ENCODE data around the gene DLGAP3. TPM values are rescaled to one million over a fixed set of nuclear protein-coding genes. Genes with fewer than 3 reads are reported as not detected.
"Not testable (repeated sequence)": the region's sequence is repeated elsewhere in the genome, so short reads cannot be mapped to it uniquely, and the experiment has no call there.

The DLGAP3 gene
- total RNA-seq, 2 experiments from 2014 or later, result 0.50 to 0.66 TPM

GRCh38 chr1:34950428-34950827 is 21.0 kb upstream of the DLGAP3 start:
- peaks cover 1% of the 10 kb centered on the region for H3K36me3 Mint-ChIP-seq
- peaks cover 3% of the 10 kb centered on the region for H3K9me3 Mint-ChIP-seq (ENCODE audit: low read depth)
- ATAC-seq, result no peak
- no peak for DNase-seq
- no peak overlapping the region for H3K4me3 Mint-ChIP-seq
- H3K27ac Mint-ChIP-seq, result no peak overlapping the region
- CTCF ChIA-PET, result no interaction called here
- H3K27me3 Mint-ChIP-seq, result peaks cover 13% of the 10 kb centered on the region
- H3K4me1 Mint-ChIP-seq, result peaks cover 7% of the 10 kb centered on the region

DNA sequence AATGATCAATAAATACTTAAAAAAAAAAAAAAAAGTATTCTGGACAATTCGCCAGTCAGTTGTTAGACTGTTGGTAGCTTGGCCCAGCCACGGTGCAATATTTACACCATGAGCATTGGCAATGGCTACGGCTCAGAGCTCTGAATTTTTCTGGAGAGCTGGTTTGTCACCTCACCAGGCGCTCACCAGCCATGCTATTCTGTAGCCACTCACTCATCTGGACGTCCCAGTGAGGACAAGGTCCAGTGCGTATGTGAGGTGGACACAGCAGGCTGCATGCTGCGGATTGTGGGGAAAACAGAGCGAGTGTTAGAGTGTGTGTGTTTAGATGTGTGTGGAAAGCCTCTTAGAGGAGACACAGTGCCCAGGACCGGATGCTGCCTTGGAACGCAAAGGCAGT is 19.3 kb upstream of the DLGAP3 start:
- H3K36me3 Mint-ChIP-seq; CTCF ChIA-PET; H3K27ac Mint-ChIP-seq; H3K4me3 Mint-ChIP-seq; DNase-seq; H3K9me3 Mint-ChIP-seq (ENCODE audit: low read depth); ATAC-seq; H3K4me1 Mint-ChIP-seq: not testable (repeated sequence)
- H3K27me3 Mint-ChIP-seq, result peaks cover 16% of the 10 kb centered on the region

- ATAC-seq, CTCF ChIA-PET, H3K4me3 Mint-ChIP-seq: not testable (repeated sequence)
Measured at GRCh38 chr1:34947641-34948314, 18.3 kb upstream of the DLGAP3 start.

GRCh38 chr1:34946211-34946610 is 16.8 kb upstream of the DLGAP3 start:
- Mint-ChIP-seq H3K27me3 (peaks cover 23% of the 10 kb centered on the region), H3K4me3 (no peak overlapping the region), H3K36me3 (no peaks in the 10 kb centered on the region), H3K9me3 (ENCODE audit: low read depth) (peaks cover 3% of the 10 kb centered on the region), H3K27ac (no peak overlapping the region), H3K4me1 (no peaks in the 10 kb centered on the region)
- DNase-seq, result no peak
- CTCF ChIA-PET, result interaction anchor here (0.8 kb wide), 1 partner anchor 9 kb away, joined by 3 read pairs; no protein-coding TSS in a partner anchor
- ATAC-seq, result no peak

More at GRCh38 chr1:34947641-34948314, 18.3 kb upstream of the DLGAP3 start:
- H3K27me3 Mint-ChIP-seq, result peaks cover 19% of the 10 kb centered on the region
- H3K9me3 Mint-ChIP-seq (ENCODE audit: low read depth); H3K36me3 Mint-ChIP-seq; H3K27ac Mint-ChIP-seq; H3K4me1 Mint-ChIP-seq; DNase-seq: not testable (repeated sequence)

DNA sequence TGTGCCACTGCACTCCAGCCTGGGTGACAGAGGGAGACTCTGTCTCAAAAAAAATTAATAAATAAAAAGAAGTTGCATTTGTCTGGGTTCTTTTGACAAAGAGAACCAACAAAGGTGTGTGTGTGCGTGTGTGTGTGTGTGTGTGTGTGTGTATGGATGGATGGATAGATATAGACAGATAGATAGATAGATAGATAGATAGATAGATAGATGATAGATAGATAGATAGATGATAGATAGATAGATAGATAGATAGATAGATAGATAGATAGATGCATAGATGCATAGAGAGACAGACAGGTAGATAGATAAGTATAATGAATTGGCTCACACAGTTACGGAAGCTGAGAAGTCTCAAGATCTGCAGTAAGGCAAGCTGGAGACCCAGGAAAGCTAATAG is 12.3 kb upstream of the DLGAP3 start:
- peaks cover 35% of the 10 kb centered on the region for H3K27me3 Mint-ChIP-seq
- CTCF ChIA-PET; H3K4me3 Mint-ChIP-seq; DNase-seq; ATAC-seq; H3K9me3 Mint-ChIP-seq (ENCODE audit: low read depth); H3K27ac Mint-ChIP-seq; H3K36me3 Mint-ChIP-seq; H3K4me1 Mint-ChIP-seq: not testable (repeated sequence)

DNA sequence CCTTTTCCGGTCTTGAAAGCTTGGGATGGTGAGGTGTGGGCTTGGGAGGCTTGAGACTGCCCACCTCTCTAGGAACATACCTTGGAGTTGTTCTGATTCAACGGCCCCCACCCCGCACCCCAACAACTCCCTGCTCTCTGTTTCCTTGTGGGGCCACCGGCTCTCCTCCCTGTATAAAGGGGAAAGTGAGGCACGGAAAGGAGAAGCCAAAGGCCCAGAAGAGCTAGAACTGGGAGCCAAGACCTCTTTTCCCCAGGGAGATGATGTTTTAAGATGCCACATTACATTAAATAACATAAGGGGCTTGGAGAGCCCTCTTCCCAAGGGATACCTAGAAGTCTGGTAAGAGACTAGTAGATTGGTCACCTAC is 1.2 kb upstream of the DLGAP3 start:
- ATAC-seq, result no peak
- Mint-ChIP-seq H3K4me3 (no peak overlapping the region), H3K9me3 (ENCODE audit: low read depth) (no peaks in the 10 kb centered on the region), H3K36me3 (no peaks in the 10 kb centered on the region), H3K27me3 (peaks cover 62% of the 10 kb centered on the region), H3K4me1 (peaks cover 5% of the 10 kb centered on the region), H3K27ac (no peak overlapping the region)
- CTCF ChIA-PET, result no interaction called here
- DNase-seq, result no peak

- Mint-ChIP-seq H3K9me3 (ENCODE audit: low read depth) (no peaks in the 10 kb centered on the region), H3K36me3 (no peaks in the 10 kb centered on the region), H3K27ac (no peak overlapping the region), H3K27me3 (peaks cover 64% of the 10 kb centered on the region), H3K4me3 (no peak overlapping the region), H3K4me1 (peaks cover 5% of the 10 kb centered on the region)
- CTCF ChIA-PET, result no interaction called here
- ATAC-seq (no peak), DNase-seq (no peak)
Measured at GRCh38 chr1:34929853-34930701, 627 bp upstream of the DLGAP3 start.

GRCh38 chr1:34928699-34929496 is 552 bp downstream of the DLGAP3 start:
- peak overlapping the region; percentile 39 for H3K4me3 Mint-ChIP-seq
- peaks cover 75% of the 10 kb centered on the region for H3K27me3 Mint-ChIP-seq
- ATAC-seq (peak; percentile 31), DNase-seq (no peak)
- no peaks in the 10 kb centered on the region for H3K9me3 Mint-ChIP-seq (ENCODE audit: low read depth)
- H3K27ac Mint-ChIP-seq, result no peak overlapping the region
- H3K36me3 Mint-ChIP-seq, result no peaks in the 10 kb centered on the region
- H3K4me1 Mint-ChIP-seq, result peaks cover 5% of the 10 kb centered on the region
- CTCF ChIA-PET, result no interaction called here

DNA sequence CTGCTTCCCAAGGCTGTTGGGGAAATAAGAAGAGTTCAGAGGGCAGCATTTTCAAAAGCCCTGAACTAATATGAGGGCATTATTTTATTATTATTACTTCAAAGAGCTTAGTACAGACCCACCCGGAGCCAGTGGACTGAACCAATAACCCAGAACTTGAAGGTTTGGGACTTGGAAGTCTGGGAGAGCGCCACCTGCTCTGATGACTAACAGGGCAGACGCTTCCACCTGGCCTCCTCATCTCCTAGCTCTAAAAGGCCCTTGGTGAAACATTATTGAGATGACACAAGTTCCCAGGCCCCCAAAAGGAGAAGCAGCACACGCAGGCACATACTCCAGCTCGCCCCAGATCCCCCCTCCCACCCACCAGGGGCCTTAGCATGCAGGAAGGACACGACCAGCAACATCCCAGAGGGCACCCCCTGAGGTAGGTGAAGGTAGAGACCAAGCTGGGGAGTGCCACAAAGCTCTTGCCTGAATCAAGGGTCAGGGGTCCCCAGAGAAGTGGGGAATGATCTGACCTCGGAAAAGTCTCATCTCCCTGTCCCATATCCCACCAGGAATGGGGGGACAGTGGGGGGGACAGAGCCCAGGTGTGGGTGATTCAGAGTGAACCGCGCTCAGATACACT is 1.3 kb downstream of the DLGAP3 start:
- Mint-ChIP-seq H3K4me3 (no peak overlapping the region), H3K9me3 (ENCODE audit: low read depth) (no peaks in the 10 kb centered on the region), H3K4me1 (peaks cover 5% of the 10 kb centered on the region), H3K27me3 (peaks cover 78% of the 10 kb centered on the region), H3K27ac (no peak overlapping the region), H3K36me3 (no peaks in the 10 kb centered on the region)
- DNase-seq (peak; percentile 27), ATAC-seq (no peak)
- CTCF ChIA-PET, result no interaction called here

- CTCF ChIA-PET, result no interaction called here
- no peak overlapping the region for H3K4me3 Mint-ChIP-seq
- no peak for ATAC-seq
Measured at GRCh38 chr1:34927316-34927715, 2.1 kb downstream of the DLGAP3 start.

DNA sequence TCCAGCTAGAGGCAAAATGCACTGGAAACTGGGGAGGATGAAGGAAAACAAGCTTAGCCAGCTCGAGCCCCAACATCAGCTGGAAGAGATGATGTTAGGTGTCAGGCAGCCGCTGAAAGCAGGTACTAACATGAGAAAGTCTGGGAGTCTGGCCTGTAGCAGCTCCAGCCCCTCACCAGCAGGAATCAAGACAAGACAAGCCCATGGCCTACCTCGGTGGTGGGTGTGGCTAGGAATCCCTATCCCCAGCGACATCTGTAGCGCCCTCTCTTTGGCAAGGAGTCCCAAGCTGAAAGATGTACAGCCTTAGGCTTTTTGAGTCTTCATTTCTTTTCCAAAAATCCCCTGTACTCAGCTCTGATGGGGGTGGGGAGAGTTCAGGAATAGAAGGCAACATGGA is 2.6 kb downstream of the DLGAP3 start:
- peaks cover 76% of the 10 kb centered on the region for H3K27me3 Mint-ChIP-seq

More at GRCh38 chr1:34927316-34927715, 2.1 kb downstream of the DLGAP3 start:
- Mint-ChIP-seq H3K27me3 (peaks cover 79% of the 10 kb centered on the region), H3K36me3 (no peaks in the 10 kb centered on the region), H3K4me1 (peaks cover 5% of the 10 kb centered on the region), H3K27ac (no peak overlapping the region), H3K9me3 (ENCODE audit: low read depth) (no peaks in the 10 kb centered on the region)
- peak; percentile 28 for DNase-seq

DNA sequence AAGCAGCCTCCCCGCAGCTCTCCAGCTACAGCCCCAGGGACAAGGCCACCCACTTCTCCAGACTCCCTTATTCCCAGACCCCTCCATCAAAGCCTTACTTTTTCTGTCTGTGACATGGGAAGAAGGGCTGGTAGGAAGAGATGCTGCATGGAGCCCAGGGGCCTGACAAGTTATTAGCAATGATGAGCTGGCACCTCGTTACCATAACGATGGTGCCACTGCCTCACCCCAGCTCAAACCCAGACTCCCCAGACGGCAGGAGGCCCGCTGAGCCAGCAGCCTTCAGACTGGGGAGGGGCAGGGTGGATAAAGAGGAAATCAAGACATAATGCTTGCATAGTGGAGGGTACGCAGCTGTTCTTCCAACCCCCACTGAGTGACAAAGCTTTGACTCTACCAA is 3.3 kb downstream of the DLGAP3 start:
- Mint-ChIP-seq H3K27me3 (peaks cover 75% of the 10 kb centered on the region), H3K4me1 (peaks cover 5% of the 10 kb centered on the region), H3K27ac (no peak overlapping the region), H3K9me3 (ENCODE audit: low read depth) (no peaks in the 10 kb centered on the region), H3K36me3 (no peaks in the 10 kb centered on the region), H3K4me3 (no peak overlapping the region)
- CTCF ChIA-PET, result interaction anchor here (1.3 kb wide), 1 partner anchor 18 kb away, joined by 3 read pairs; no protein-coding TSS in a partner anchor
- DNase-seq, result peak; percentile 27
- ATAC-seq, result no peak

More for the DNA sequence above, 2.6 kb downstream of the DLGAP3 start:
- H3K27ac Mint-ChIP-seq, result no peak overlapping the region
- ATAC-seq (no peak), DNase-seq (peak; percentile 26)
- CTCF ChIA-PET, result interaction anchor here (1.3 kb wide), 1 partner anchor 18 kb away, joined by 3 read pairs; no protein-coding TSS in a partner anchor
- H3K4me3 Mint-ChIP-seq, result no peak overlapping the region
- H3K9me3 Mint-ChIP-seq (ENCODE audit: low read depth), result no peaks in the 10 kb centered on the region
- H3K36me3 Mint-ChIP-seq, result no peaks in the 10 kb centered on the region
- peaks cover 5% of the 10 kb centered on the region for H3K4me1 Mint-ChIP-seq

- ATAC-seq, result no peak
- Mint-ChIP-seq H3K27me3 (peaks cover 71% of the 10 kb centered on the region), H3K4me3 (no peak overlapping the region), H3K36me3 (no peaks in the 10 kb centered on the region), H3K4me1 (peaks cover 5% of the 10 kb centered on the region), H3K27ac (no peak overlapping the region), H3K9me3 (ENCODE audit: low read depth) (no peaks in the 10 kb centered on the region)
- DNase-seq, result peak; percentile 21
- CTCF ChIA-PET, result interaction anchor here (1.3 kb wide), 1 partner anchor 17 kb away, joined by 3 read pairs; no protein-coding TSS in a partner anchor
Measured at GRCh38 chr1:34925730-34926129, 3.7 kb downstream of the DLGAP3 start.
